ENCODE measurements around the gene ABCC2. TPM values are rescaled to one million over a fixed set of nuclear protein-coding genes. Genes with fewer than 3 reads are reported as not detected.

The ABCC2 gene
- total RNA-seq, 2 experiments from 2014 or later = 2.8 to 3.3 TPM

Other genes starting within 250 kb of the ABCC2 start
- not detected for gene NKX2-3, start 249.7 kb upstream of the ABCC2 start, total RNA-seq
- gene SLC25A28, start 162.2 kb upstream of the ABCC2 start, total RNA-seq = 10 to 100 TPM; 92.8 to 99.7 TPM
- 1 to 10 TPM; 1.1 to 1.5 TPM for gene ENTPD7, start 123.1 kb upstream of the ABCC2 start, total RNA-seq
- 1 to 10 TPM; 6.8 to 8.1 TPM for gene COX15, start 50.5 kb upstream of the ABCC2 start, total RNA-seq
- 10 to 100 TPM; 12.0 to 12.7 TPM for gene CUTC, start 50.4 kb upstream of the ABCC2 start, total RNA-seq
- gene DNMBP, start 227.3 kb downstream of the ABCC2 start, total RNA-seq = 1 to 10 TPM; 4.0 to 4.1 TPM